Measurements from ENCODE around the gene MFSD2A. TPM values are rescaled to one million over a fixed set of nuclear protein-coding genes. Genes with fewer than 3 reads are reported as not detected.

Gene MFSD2A
- total and polyA plus RNA-seq, 4 donors, result 0.37 to 294 (median 171) TPM

- H3K27ac ChIP-seq (ENCODE audit: low read depth in 1 of 2, low read length in 2 of 2), result no peak overlapping the region
- H3K36me3 ChIP-seq (ENCODE audit: control insufficient read depth in 4 of 4, insufficient read depth in 3 of 4, low read depth in 1 of 4, low read length in 3 of 4), result no peaks in the 10 kb centered on the region
- no peaks in the 10 kb centered on the region for H3K9me3 ChIP-seq (ENCODE audit: control insufficient read depth in 4 of 4, low read length in 3 of 4)
- H3K27me3 ChIP-seq (ENCODE audit: control insufficient read depth in 4 of 4, insufficient read depth in 4 of 4, low read length in 3 of 4), result no peaks in the 10 kb centered on the region
- peaks cover 4 to 28% (median 20%) of the 10 kb centered on the region in 4 donors for H3K4me1 ChIP-seq (ENCODE audit: control insufficient read depth in 4 of 4, insufficient read depth in 4 of 4, low read length in 3 of 4)
- no peak overlapping the region for H3K9ac ChIP-seq (ENCODE audit: low read depth in 1 of 2, low read length in 2 of 2)
- no peak overlapping the region for H3K4me3 ChIP-seq (ENCODE audit: low read depth in 1 of 3, low read length in 3 of 3)
- TF ChIP-seq SP1 (IDR thresholded peaks at IDR 0.05), result no peak
- TF ChIP-seq REST (IDR thresholded peaks at IDR 0.05), result no peak
- no peak for TF ChIP-seq EGR1 (IDR thresholded peaks at IDR 0.05; ENCODE audit: low read depth in 2 of 2)
- no peak for TF ChIP-seq RXRA (IDR thresholded peaks at IDR 0.05)
- no peak for TF ChIP-seq YY1 (IDR thresholded peaks at IDR 0.05)
- TF ChIP-seq RAD21 (IDR thresholded peaks at IDR 0.05), result no peak
- no peak for TF ChIP-seq CTCF (IDR thresholded peaks at IDR 0.05; ENCODE audit: low read depth, low read length, missing input control)
- DNase-seq (ENCODE audit: low spot score), result no peak
- 89% methylated on average over 3 of the region's 3 CpGs for WGBS
These were observed 3.0 kb upstream of the MFSD2A start for GRCh38 chr1:39951926-39952325.

DNA sequence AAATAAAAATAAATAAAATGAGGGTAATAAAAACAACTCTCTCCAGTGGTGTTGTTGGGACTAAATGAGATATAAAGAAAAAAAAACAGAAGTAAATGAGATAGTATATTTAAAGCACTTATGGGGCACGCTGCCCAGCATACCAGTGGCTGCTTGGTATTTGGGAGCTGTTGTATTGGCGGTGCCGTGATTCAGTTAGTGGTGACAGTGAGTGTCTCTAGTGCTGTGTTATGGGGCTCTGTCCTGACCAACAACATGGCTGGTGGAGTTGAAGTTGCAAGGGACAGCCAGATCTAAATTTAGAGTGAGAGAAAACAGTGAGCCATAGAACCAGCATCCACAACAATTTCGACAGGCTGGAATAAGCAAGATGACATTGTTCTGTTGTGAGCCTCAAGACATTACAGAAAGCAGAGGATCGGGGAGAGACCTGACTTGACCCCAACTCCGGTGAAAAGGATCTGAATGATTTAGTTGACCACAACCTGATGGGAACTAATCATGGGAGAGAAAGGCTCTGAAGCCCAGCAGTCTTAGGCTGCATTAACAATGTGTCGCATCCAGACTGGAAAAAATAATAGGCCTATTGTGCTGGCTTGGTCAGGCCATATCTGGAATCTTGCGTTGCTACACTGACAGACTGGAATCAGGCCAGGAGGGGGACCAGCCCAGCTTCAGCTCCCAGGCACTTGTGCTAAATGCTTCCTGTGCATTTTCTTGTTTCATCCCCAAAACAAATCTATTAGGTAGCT lies 2.4 kb upstream of the MFSD2A start:
- H3K4me1 ChIP-seq (ENCODE audit: control insufficient read depth in 4 of 4, insufficient read depth in 4 of 4, low read length in 3 of 4), result peaks cover 3 to 33% (median 22%) of the 10 kb centered on the region in 4 donors
- no peak overlapping the region for H3K9ac ChIP-seq (ENCODE audit: low read depth in 1 of 2, low read length in 2 of 2)
- peaks cover 0 to 5% (median under 1%) of the 10 kb centered on the region in 4 donors for H3K36me3 ChIP-seq (ENCODE audit: control insufficient read depth in 4 of 4, insufficient read depth in 3 of 4, low read depth in 1 of 4, low read length in 3 of 4)
- no peaks in the 10 kb centered on the region for H3K27me3 ChIP-seq (ENCODE audit: control insufficient read depth in 4 of 4, insufficient read depth in 4 of 4, low read length in 3 of 4)
- H3K27ac ChIP-seq (ENCODE audit: low read depth in 1 of 2, low read length in 2 of 2), result no peak overlapping the region
- DNase-seq (ENCODE audit: low spot score), result no peak
- no peak overlapping the region for H3K4me3 ChIP-seq (ENCODE audit: low read depth in 1 of 3, low read length in 3 of 3)
- no peaks in the 10 kb centered on the region for H3K9me3 ChIP-seq (ENCODE audit: control insufficient read depth in 4 of 4, low read length in 3 of 4)
- no peak for TF ChIP-seq JUND (IDR thresholded peaks at IDR 0.05)
- no peak for TF ChIP-seq FOXA2 (IDR thresholded peaks at IDR 0.05)
- TF ChIP-seq GABPA (IDR thresholded peaks at IDR 0.05 in 1 of 2, conservative IDR thresholded peaks at IDR 0.05 in 1 of 2), result no peak
- no peak for TF ChIP-seq SP1 (IDR thresholded peaks at IDR 0.05)
- TF ChIP-seq REST (IDR thresholded peaks at IDR 0.05), result no peak
- TF ChIP-seq FOXA1 (IDR thresholded peaks at IDR 0.05), result no peak
- no peak for TF ChIP-seq ZBTB33 (IDR thresholded peaks at IDR 0.05)
- TF ChIP-seq EGR1 (IDR thresholded peaks at IDR 0.05; ENCODE audit: low read depth in 2 of 2), result no peak
- no peak for TF ChIP-seq RXRA (IDR thresholded peaks at IDR 0.05)
- TF ChIP-seq HNF4A (conservative IDR thresholded peaks at IDR 0.05), result no peak
- TF ChIP-seq HNF4G (IDR thresholded peaks at IDR 0.05), result no peak
- TF ChIP-seq TAF1 (conservative IDR thresholded peaks at IDR 0.05), result no peak
- TF ChIP-seq RAD21 (IDR thresholded peaks at IDR 0.05), result no peak
- TF ChIP-seq ATF3 (IDR thresholded peaks at IDR 0.05), result no peak
- 87% methylated on average over 8 of the region's 8 CpGs for WGBS

Data from liver (tissue), 9 donors.